Activated CD8-positive, alpha-beta T cell treated with anti-CD3 and anti-CD28 coated beads for 36 hours (primary cell): ENCODE data around the gene FBXO15. TPM values are rescaled to one million over a fixed set of nuclear protein-coding genes. Genes with fewer than 3 reads are reported as not detected.
A peak's percentile ranks its signal among the peaks of the same experiment; 100 is the strongest.

Experiments
- ATAC-seq: fragments of 200-7000 bp; cut with Tn5 transposase; one replicate; pipeline ENCODE4 v1.10.0; 2021; ENCODE audit warnings: mild to moderate bottlenecking, moderate library complexity
- CTCF ChIA-PET: fragments of 350-600 bp; sonication (Branson Sonifier 250); formaldehyde crosslinking; loops from one replicate; lab custom pipeline; 2021; ENCODE audit warnings: antibody characterized with exemption; lab: Charles Lee
- POLR2A ChIA-PET: fragments of 350-600 bp; sonication (Branson Sonifier 250); formaldehyde crosslinking; loops from one replicate; lab custom pipeline; 2021; ENCODE audit warnings: antibody characterized with exemption; lab: Charles Lee
- DNase-seq: peaks from one replicate; pipeline ENCODE4 v3.0.0-alpha.2; 2020
- H3K27ac Mint-ChIP-seq: one replicate; pipeline ENCODE4 v1.8.0; 2021; ENCODE audit warnings: mild to moderate bottlenecking, mixed read lengths
- H3K27me3 Mint-ChIP-seq: one replicate; pipeline ENCODE4 v1.8.0; 2021; ENCODE audit warnings: mixed read lengths
- H3K36me3 Mint-ChIP-seq: one replicate; pipeline ENCODE4 v1.8.0; 2021; ENCODE audit warnings: low read depth, mixed read lengths
- H3K4me1 Mint-ChIP-seq: one replicate; pipeline ENCODE4 v1.8.0; 2021; ENCODE audit warnings: low read depth, mixed read lengths
- H3K4me3 Mint-ChIP-seq: one replicate; pipeline ENCODE4 v1.8.0; 2021; ENCODE audit warnings: mild to moderate bottlenecking, moderate library complexity, mixed read lengths
- H3K9me3 Mint-ChIP-seq: one replicate; pipeline ENCODE4 v1.8.0; 2021; ENCODE audit warnings: mixed read lengths
- CTCF ChIP-seq: fragments of 200-600 bp; IDR thresholded peaks from one replicate; pipeline ENCODE4 v1.8.0; 2022; ENCODE audit warnings: antibody characterized with exemption, mild to moderate bottlenecking
- intact Hi-C: fragments of 100-400 bp; cut with micrococcal nuclease; formaldehyde crosslinking; loops from one replicate; pipeline ENCODE4 v1.10.0; 2022
- total RNA-seq, 2 experiments: library from RNA; stranded (reverse); gene quantifications; one replicate each; pipeline ENCODE4 v1.2.3, GENCODE V29; 2021

Gene FBXO15
- total RNA-seq, 2 experiments from 2014 or later: 2.1 TPM

GRCh38 chr18:74062037-74062436 is 85.6 kb downstream of the FBXO15 start:
- H3K27ac Mint-ChIP-seq: no peak overlapping the region
- intact Hi-C loops: no loop called here
- ChIA-PET CTCF (interaction anchor here (1.3 to 5.2 kb wide), 2 partner anchors 10 to 21 kb away, joined by 5 to 35 read pairs; no protein-coding TSS in a partner anchor), POLR2A (interaction anchor here (1.6 kb wide), 1 partner anchor 21 kb away, joined by 5 read pairs; no protein-coding TSS in a partner anchor)
- TF ChIP-seq CTCF: no peak
- H3K27me3 Mint-ChIP-seq: no peaks in the 10 kb centered on the region
- H3K4me3 Mint-ChIP-seq: no peak overlapping the region
- ATAC-seq (no peak), DNase-seq (no peak)
- H3K36me3 Mint-ChIP-seq: peaks cover 12% of the 10 kb centered on the region
- peaks cover 6% of the 10 kb centered on the region for H3K9me3 Mint-ChIP-seq
- peaks cover 47% of the 10 kb centered on the region for H3K4me1 Mint-ChIP-seq

GRCh38 chr18:74060579-74060978 is 87.1 kb downstream of the FBXO15 start:
- POLR2A ChIA-PET: interaction anchor here (1.2 kb wide), 1 partner anchor 23 kb away, joined by 6 read pairs; no protein-coding TSS in a partner anchor
- no peak for DNase-seq

GRCh38 chr18:74050807-74051206 is 96.8 kb downstream of the FBXO15 start:
- ChIA-PET CTCF (interaction anchor here (2.0 to 4.0 kb wide), 2 partner anchors 10 to 12 kb away, joined by 5 to 19 read pairs; no protein-coding TSS in a partner anchor), POLR2A (no interaction called here)
- intact Hi-C loops: no loop called here
- peaks cover 16% of the 10 kb centered on the region for H3K9me3 Mint-ChIP-seq
- H3K36me3 Mint-ChIP-seq: peaks cover 14% of the 10 kb centered on the region
- DNase-seq (no peak), ATAC-seq (no peak)
- no peak for TF ChIP-seq CTCF
- H3K4me3 Mint-ChIP-seq: no peak overlapping the region
- peaks cover 6% of the 10 kb centered on the region for H3K4me1 Mint-ChIP-seq
- H3K27me3 Mint-ChIP-seq: peaks cover 1% of the 10 kb centered on the region
- H3K27ac Mint-ChIP-seq: no peak overlapping the region

More at GRCh38 chr18:74060579-74060978, 87.1 kb downstream of the FBXO15 start:
- TF ChIP-seq CTCF: no peak
- CTCF ChIA-PET: interaction anchor here (1.2 to 2.2 kb wide), 2 partner anchors 22 to 56 kb away, joined by 3 to 11 read pairs; no protein-coding TSS in a partner anchor
- ATAC-seq: no peak
- Mint-ChIP-seq H3K4me1 (peaks cover 42% of the 10 kb centered on the region), H3K27me3 (no peaks in the 10 kb centered on the region), H3K27ac (no peak overlapping the region), H3K9me3 (peaks cover 14% of the 10 kb centered on the region), H3K4me3 (no peak overlapping the region), H3K36me3 (peaks cover 19% of the 10 kb centered on the region)
- intact Hi-C loops: no loop called here

GRCh38 chr18:74040459-74041332 is 106.9 kb downstream of the FBXO15 start:
- Mint-ChIP-seq H3K9me3 (no peaks in the 10 kb centered on the region), H3K4me3 (no peak overlapping the region), H3K36me3 (no peaks in the 10 kb centered on the region), H3K27ac (no peak overlapping the region), H3K4me1 (no peaks in the 10 kb centered on the region), H3K27me3 (no peaks in the 10 kb centered on the region)
- DNase-seq: peak; percentile 85
- POLR2A ChIA-PET: no interaction called here
- peak; percentile 71 for TF ChIP-seq CTCF
- intact Hi-C loops: loop anchor here (2.0 kb wide), 1 partner anchor 76 kb away; no protein-coding TSS in a partner anchor
- peak; percentile 99 for ATAC-seq
- CTCF ChIA-PET: interaction anchor here (0.6 to 3.4 kb wide), 18 partner anchors 9 to 302 kb away, joined by 3 to 30 read pairs (median 5); no protein-coding TSS in a partner anchor
